NCI-H2107 treated with DMSO at 0.1 percent for 48 hours (cell line): ENCODE data around the gene ACTR1B.
A peak's percentile ranks its signal among the peaks of the same experiment; 100 is the strongest.
"Not testable (repeated sequence)": the region's sequence is repeated elsewhere in the genome, so short reads cannot be mapped to it uniquely, and the experiment has no call there.

Experiments
- DNase-seq: peaks from one replicate; lab custom pipeline; 2025; ENCODE audit not compliant: unreplicated experiment; lab: John Stamatoyannopoulos, UW

ACTR1B gene

GRCh38 chr2:97691166-97691565 lies 27.3 kb upstream of the ACTR1B start:
- no peak for DNase-seq

GRCh38 chr2:97688062-97688827 lies 24.4 kb upstream of the ACTR1B start:
- DNase-seq, result no peak

- not testable (repeated sequence) for DNase-seq
These were observed 23.4 kb upstream of the ACTR1B start for GRCh38 chr2:97687235-97687634.

- no peak for DNase-seq
These were observed 14.5 kb upstream of the ACTR1B start for GRCh38 chr2:97678298-97678697.

GRCh38 chr2:97677480-97677879 lies 13.6 kb upstream of the ACTR1B start:
- DNase-seq, result no peak

GRCh38 chr2:97676620-97677019 lies 12.8 kb upstream of the ACTR1B start:
- no peak for DNase-seq

GRCh38 chr2:97675430-97676113 lies 11.7 kb upstream of the ACTR1B start:
- peak; percentile 66 for DNase-seq

GRCh38 chr2:97673915-97674283 lies 10.1 kb upstream of the ACTR1B start:
- no peak for DNase-seq

- DNase-seq, result no peak
These were observed 9.5 kb upstream of the ACTR1B start for GRCh38 chr2:97673182-97673914.

GRCh38 chr2:97672606-97673140 lies 8.8 kb upstream of the ACTR1B start:
- DNase-seq, result not testable (repeated sequence)

GRCh38 chr2:97671526-97671925 lies 7.7 kb upstream of the ACTR1B start:
- no peak for DNase-seq

- DNase-seq, result no peak
These were observed 6.6 kb upstream of the ACTR1B start for GRCh38 chr2:97670471-97670870.

GRCh38 chr2:97669448-97669847 lies 5.6 kb upstream of the ACTR1B start, which contains the start of gene C2orf92:
Gene C2orf92 (plus strand): TSS chr2:97669713. CDS start chr2:97669789, 76 bp downstream.
- no peak for DNase-seq

- DNase-seq, result no peak
These were observed 759 bp upstream of the ACTR1B start for GRCh38 chr2:97664636-97664970.

- no peak for DNase-seq
These were observed 250 bp downstream of the ACTR1B start for GRCh38 chr2:97663626-97663961.

GRCh38 chr2:97662895-97663625 lies 784 bp downstream of the ACTR1B start:
- DNase-seq, result peak; percentile 32

- no peak for DNase-seq
These were observed 1.4 kb downstream of the ACTR1B start for GRCh38 chr2:97662386-97662894.

GRCh38 chr2:97661927-97662326 lies 1.9 kb downstream of the ACTR1B start:
- DNase-seq, result no peak

GRCh38 chr2:97660775-97661389 lies 3.0 kb downstream of the ACTR1B start:
- no peak for DNase-seq

GRCh38 chr2:97660044-97660774 lies 3.6 kb downstream of the ACTR1B start:
- DNase-seq, result no peak
